Astrocyte of the spinal cord (primary cell): ENCODE data around the gene CCL5.

ENCODE experiments used
- DNase-seq: peaks from one replicate; pipeline ENCODE4 v3.0.0; 2011; ENCODE audit warnings: low read depth, low spot score
- H3K4me3 ChIP-seq: 2 replicates; pipeline ENCODE4 v1.5.1; 2011; ENCODE audit warnings: low read depth, mild to moderate bottlenecking, low read length, moderate library complexity
- CTCF ChIP-seq: IDR thresholded peaks from 2 replicates; pipeline ENCODE4 v1.5.1; 2012; ENCODE audit warnings: low read depth, mild to moderate bottlenecking, low read length, inconsistent platforms
- in situ Hi-C: cut with HindIII; loops from 2 replicates; pipeline ENCODE4 v1.10.0; 2017; ENCODE audit warnings: low sequenced_read_pairs

Gene CCL5

GRCh38 chr17:35868737-35869136 lies 11.4 kb downstream of the CCL5 start, which contains the start of gene HEATR9:
Gene HEATR9, minus strand, starts transcription at chr17:35868891. Its CDS starts 149 bp downstream, at chr17:35868742.
- TF ChIP-seq CTCF = no peak

GRCh38 chr17:35867574-35867973 lies 12.6 kb downstream of the CCL5 start:
- in situ Hi-C loops = no loop called here
- no peak for TF ChIP-seq CTCF
- no peak overlapping the region for H3K4me3 ChIP-seq
- no peak for DNase-seq

More at GRCh38 chr17:35868737-35869136, 11.4 kb downstream of the CCL5 start, which contains the start of gene HEATR9:
- in situ Hi-C loops = no loop called here
- H3K4me3 ChIP-seq = no peak within 1 kb of the TSS
- DNase-seq = no peak

GRCh38 chr17:35866341-35866950 lies 13.7 kb downstream of the CCL5 start:
- no peak for DNase-seq
- in situ Hi-C loops = no loop called here
- H3K4me3 ChIP-seq = no peak overlapping the region
- TF ChIP-seq CTCF = no peak

GRCh38 chr17:35865412-35866340 lies 14.5 kb downstream of the CCL5 start:
- H3K4me3 ChIP-seq = no peak overlapping the region
- in situ Hi-C loops = no loop called here
- no peak for TF ChIP-seq CTCF
- DNase-seq = peak; percentile 50

- DNase-seq = no peak
- in situ Hi-C loops = no loop called here
- no peak for TF ChIP-seq CTCF
- no peak overlapping the region for H3K4me3 ChIP-seq
Observed at GRCh38 chr17:35864853-35865252, 15.3 kb downstream of the CCL5 start.

GRCh38 chr17:35856603-35857002 lies 23.6 kb downstream of the CCL5 start:
- H3K4me3 ChIP-seq = no peak overlapping the region
- TF ChIP-seq CTCF = no peak
- in situ Hi-C loops = no loop called here
- no peak for DNase-seq
